ENCODE results near the gene CTSC.

CTSC gene

GRCh38 chr11:88340366-88340935 lies 2.9 kb upstream of the CTSC start:
- Histone ChIP-seq H3K4me3 (IDR thresholded peaks at IDR 0.05; ENCODE audit: insufficient read depth, low read depth, low read length) (no peak overlapping the region), H3K79me2 (ENCODE audit: insufficient read depth, low read depth) (peaks cover 13% of the 10 kb centered on the region), H2AFZ (ENCODE audit: low read depth) (no peak overlapping the region), H3K9ac (no peak overlapping the region), H3K36me3 (ENCODE audit: insufficient read depth) (no peaks in the 10 kb centered on the region), H3K4me1 (ENCODE audit: low read depth, poor library complexity, severe bottlenecking) (peaks cover 20% of the 10 kb centered on the region), H4K20me1 (ENCODE audit: insufficient read depth) (no peaks in the 10 kb centered on the region), H3K27me3 (ENCODE audit: insufficient read depth, low read depth) (no peaks in the 10 kb centered on the region), H3K4me2 (no peak overlapping the region), H3K27ac (no peak overlapping the region)
- no peak for TF ChIP-seq CTCF (conservative IDR thresholded peaks at IDR 0.05; ENCODE audit: low read depth, low read length)

- peak overlapping the region; percentile 89 for H3K27ac ChIP-seq
- no peaks in the 10 kb centered on the region for H3K27me3 ChIP-seq (ENCODE audit: insufficient read depth, low read depth)
- H3K4me2 ChIP-seq, result peak overlapping the region; percentile 60; the same call in 1 of the 2 replicates
- H3K4me1 ChIP-seq (ENCODE audit: low read depth, poor library complexity, severe bottlenecking), result peaks cover 26% of the 10 kb centered on the region
- H3K36me3 ChIP-seq (ENCODE audit: insufficient read depth), result no peaks in the 10 kb centered on the region
- H2AFZ ChIP-seq (ENCODE audit: low read depth), result peak overlapping the region; percentile 64
- peak overlapping the region; percentile 91 for H3K9ac ChIP-seq
- H3K79me2 ChIP-seq (ENCODE audit: insufficient read depth, low read depth), result peaks cover 29% of the 10 kb centered on the region
- no peaks in the 10 kb centered on the region for H4K20me1 ChIP-seq (ENCODE audit: insufficient read depth)
- no peak overlapping the region for H3K4me3 ChIP-seq (IDR thresholded peaks at IDR 0.05; ENCODE audit: insufficient read depth, low read depth, low read length)
- no peak for TF ChIP-seq CTCF (conservative IDR thresholded peaks at IDR 0.05; ENCODE audit: low read depth, low read length)
Observed at GRCh38 chr11:88337987-88338668, 592 bp upstream of the CTSC start.

- H3K79me2 ChIP-seq (ENCODE audit: insufficient read depth, low read depth), result peaks cover 29% of the 10 kb centered on the region
- H4K20me1 ChIP-seq (ENCODE audit: insufficient read depth), result no peaks in the 10 kb centered on the region
- H3K27me3 ChIP-seq (ENCODE audit: insufficient read depth, low read depth), result no peaks in the 10 kb centered on the region
- no peak overlapping the region for H3K27ac ChIP-seq
- H3K4me1 ChIP-seq (ENCODE audit: low read depth, poor library complexity, severe bottlenecking), result peaks cover 26% of the 10 kb centered on the region
- H3K36me3 ChIP-seq (ENCODE audit: insufficient read depth), result peaks cover 5% of the 10 kb centered on the region; the same call in 1 of the 2 replicates
- H3K9ac ChIP-seq, result no peak overlapping the region
- no peak overlapping the region for H3K4me3 ChIP-seq (IDR thresholded peaks at IDR 0.05; ENCODE audit: insufficient read depth, low read depth, low read length)
- no peak for TF ChIP-seq CTCF (conservative IDR thresholded peaks at IDR 0.05; ENCODE audit: low read depth, low read length)
- peak overlapping the region; percentile 60; the same call in 1 of the 2 replicates for H3K4me2 ChIP-seq
- no peak overlapping the region for H2AFZ ChIP-seq (ENCODE audit: low read depth)
Observed at GRCh38 chr11:88335284-88335683, 2.3 kb downstream of the CTSC start.

GRCh38 chr11:88333862-88334261 lies 3.7 kb downstream of the CTSC start:
- TF ChIP-seq CTCF (conservative IDR thresholded peaks at IDR 0.05; ENCODE audit: low read depth, low read length), result no peak
- Histone ChIP-seq H3K27ac (no peak overlapping the region), H3K36me3 (ENCODE audit: insufficient read depth) (peaks cover 5% of the 10 kb centered on the region; the same call in 1 of the 2 replicates), H3K79me2 (ENCODE audit: insufficient read depth, low read depth) (peaks cover 29% of the 10 kb centered on the region), H3K4me2 (peak overlapping the region; percentile 10; the same call in 1 of the 2 replicates), H3K4me3 (IDR thresholded peaks at IDR 0.05; ENCODE audit: insufficient read depth, low read depth, low read length) (no peak overlapping the region), H3K27me3 (ENCODE audit: insufficient read depth, low read depth) (no peaks in the 10 kb centered on the region), H4K20me1 (ENCODE audit: insufficient read depth) (no peaks in the 10 kb centered on the region), H2AFZ (ENCODE audit: low read depth) (no peak overlapping the region), H3K9ac (no peak overlapping the region), H3K4me1 (ENCODE audit: low read depth, poor library complexity, severe bottlenecking) (peaks cover 20% of the 10 kb centered on the region)
